ENCODE measurements around the gene TXNL1. TPM values are rescaled to one million over a fixed set of nuclear protein-coding genes. Genes with fewer than 3 reads are reported as not detected.
A peak's percentile ranks its signal among the peaks of the same experiment; 100 is the strongest.
"Not testable (repeated sequence)": the region's sequence is repeated elsewhere in the genome, so short reads cannot be mapped to it uniquely, and the experiment has no call there.

The TXNL1 gene
- 55.2 TPM for total RNA-seq
- long read RNA-seq, full-length matches to known transcripts = 231 of 250 reads
- long read RNA-seq, partial matches to known transcripts = 5 of 250 reads
- long read RNA-seq, other reads (novel, unspliced or antisense) = 14 of 250 reads

DNA sequence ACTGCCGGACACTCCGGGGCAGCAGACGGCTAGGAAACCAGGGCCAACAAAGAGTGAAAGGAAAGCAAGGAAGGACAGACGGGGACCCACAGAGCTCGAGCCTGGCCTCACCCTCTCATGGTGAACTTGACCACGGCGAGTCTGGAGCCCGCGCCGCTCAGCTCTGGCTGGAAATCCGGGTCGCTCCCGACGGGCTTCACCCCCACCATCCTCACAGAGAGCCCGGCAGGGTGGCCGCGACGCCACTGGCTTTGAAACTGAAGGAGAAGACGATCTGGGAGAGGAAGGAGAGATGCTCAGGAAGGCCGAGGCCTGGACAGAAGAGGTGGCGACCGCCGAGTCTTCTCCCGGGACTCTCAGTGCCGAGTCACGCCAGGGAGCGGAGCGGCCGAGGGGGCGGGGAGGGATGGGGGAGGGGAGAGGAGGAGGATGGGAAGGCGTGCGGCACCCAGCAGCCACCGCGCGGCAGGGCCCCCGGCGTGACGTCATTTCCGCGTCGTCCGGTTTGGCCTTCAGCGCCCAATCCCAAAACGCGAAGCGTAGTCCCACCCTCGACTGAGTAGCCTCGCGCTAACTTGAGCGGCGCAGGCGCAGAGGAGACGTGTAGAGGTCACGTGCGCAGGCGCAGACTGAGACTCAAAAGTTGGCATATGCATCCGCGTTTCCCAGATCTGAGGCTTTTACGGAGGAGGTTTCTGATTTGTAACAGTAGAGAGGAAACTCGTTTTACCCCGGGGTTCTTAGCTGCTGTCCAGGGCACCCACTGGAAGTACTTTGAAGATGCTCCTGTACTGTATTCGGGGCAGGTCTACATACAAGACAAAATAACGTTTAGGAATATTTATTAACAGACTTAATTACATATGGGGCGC is at the start of gene TXNL1:
TXNL1 (minus strand) TSS at position 361 of the 872 bp plus-strand sequence; CDS start at position 209, 152 bp downstream.
- peak; percentile 100 for DNase-seq (ENCODE audit: low spot score)

DNA sequence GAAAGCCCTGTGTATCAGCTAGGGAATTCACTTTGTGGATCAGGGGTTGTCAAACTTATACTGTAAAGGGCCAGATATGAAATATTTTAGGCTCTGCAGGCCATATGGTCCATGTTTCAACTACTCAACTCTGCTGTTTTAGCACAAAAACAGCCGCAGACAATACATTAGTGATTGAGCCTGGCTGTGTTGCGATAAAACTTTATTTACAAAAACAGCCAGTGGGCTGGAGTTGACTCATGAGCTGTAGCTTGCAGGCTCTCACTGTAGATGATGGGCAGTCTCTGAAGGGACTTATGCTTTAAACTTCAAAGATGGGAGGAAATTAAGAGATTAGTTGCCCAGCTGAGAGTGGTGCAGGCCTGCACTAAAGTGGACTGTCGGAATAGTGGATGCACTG is 45.9 kb upstream of the TXNL1 start:
- DNase-seq (ENCODE audit: low spot score) = no peak

DNA sequence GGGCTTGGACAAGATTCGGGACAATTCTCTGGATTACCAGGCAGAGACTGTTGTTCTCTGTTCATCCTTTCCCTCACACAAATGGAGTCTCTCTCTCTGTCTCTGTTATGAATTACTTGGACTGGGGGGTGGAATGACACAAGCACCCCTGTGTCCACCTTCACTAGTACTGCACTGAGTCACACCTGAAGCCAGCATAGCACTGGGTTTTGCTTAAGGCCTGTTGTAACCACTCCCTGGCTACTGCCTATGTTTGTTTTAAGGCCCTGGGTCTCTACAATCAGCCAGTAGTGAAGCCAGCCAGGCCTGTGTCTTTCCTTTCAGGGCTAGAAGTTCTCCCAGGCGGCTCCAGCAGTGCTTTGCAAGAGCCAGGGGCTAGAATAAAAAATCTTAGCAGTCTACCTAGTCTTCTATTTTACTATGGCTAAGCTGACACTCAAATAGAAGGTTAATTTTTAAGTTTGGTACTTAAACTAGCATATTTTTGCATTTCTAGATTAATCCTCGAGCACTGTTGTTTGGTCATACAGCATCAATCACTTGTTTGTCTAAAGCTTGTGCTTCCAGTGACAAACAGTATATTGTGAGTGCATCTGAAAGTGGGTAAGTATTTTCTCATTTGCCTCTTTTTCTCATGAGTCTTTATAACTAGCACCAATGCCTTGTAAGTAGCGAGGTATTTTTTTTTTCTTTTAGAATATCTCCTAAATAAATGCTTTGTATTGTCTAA is 40.6 kb upstream of the TXNL1 start:
- no peak for DNase-seq (ENCODE audit: low spot score)

DNA sequence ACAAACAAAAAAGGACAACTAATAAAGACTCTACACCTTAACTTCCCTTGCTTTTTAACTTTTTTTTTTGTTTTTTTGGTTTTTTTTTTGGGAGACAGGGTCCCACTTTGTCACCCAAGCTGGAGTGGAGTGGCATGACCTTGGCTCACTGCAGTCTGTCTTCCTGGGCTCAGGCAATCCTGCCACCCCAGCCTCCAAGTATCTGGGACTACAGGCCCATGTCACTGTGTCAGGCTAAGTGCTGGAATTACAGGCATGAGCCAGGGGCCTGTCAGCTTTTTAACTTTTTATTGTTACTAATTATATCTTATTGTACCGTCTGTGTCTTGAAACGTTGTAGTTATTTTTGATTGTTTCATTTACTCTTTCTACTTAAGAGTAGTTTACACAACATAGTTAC is 38.2 kb upstream of the TXNL1 start:
- DNase-seq (ENCODE audit: low spot score) = no peak

DNA sequence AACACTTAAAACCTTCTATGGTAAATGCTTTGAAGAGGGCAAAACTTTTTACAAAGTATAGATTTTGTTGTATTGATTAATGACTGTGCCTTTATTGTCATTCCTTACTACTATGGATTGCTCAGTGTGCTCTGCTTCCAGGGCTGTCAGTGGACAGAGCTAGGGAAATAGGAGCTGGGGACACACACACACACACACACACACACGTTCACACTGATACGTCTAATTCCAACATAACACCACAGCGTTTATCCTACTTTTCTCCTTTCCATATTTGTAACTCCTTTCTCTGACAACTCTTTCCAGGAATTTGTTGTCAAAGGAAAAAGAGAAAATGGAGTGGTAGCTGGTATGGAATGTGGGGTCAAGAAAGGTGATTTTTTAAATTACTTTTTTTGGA is 34.6 kb upstream of the TXNL1 start:
- DNase-seq (ENCODE audit: low spot score) = no peak

DNA sequence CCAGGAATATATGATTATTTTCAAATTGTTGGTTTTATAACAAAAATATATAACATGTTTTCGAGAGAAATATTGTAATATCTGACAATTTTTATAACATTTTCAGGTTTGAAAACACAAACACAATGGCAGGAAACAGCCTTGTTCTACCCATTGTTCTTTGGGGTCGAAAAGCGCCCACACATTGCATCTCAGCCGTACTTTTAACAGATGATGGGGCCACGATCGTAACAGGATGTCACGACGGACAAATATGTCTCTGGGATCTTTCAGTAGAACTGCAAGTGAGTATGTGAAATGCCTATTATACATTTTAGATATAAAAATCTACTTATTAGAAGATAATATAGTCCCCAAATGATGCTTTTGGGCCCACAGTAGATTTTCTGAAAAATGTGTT is 34.0 kb upstream of the TXNL1 start:
- DNase-seq (ENCODE audit: low spot score) = no peak

DNA sequence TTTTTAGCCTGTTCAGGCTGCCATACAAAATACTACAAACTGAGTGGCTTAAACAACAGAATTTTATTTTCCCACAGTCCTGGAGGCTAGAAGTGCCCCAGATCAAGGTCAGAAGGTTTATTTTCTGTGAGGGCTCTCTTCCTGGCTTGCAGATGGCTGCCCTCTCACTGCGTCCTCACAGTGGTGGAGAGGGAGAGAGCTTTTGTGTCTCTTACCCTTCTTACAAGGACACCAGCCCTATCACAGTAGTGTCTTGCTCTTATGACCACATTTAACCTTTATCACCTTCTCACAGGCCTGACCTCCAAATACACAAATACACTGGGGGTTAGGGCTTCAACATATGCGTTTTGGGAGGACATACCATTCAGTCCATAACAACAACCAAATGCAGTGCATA is 24.5 kb upstream of the TXNL1 start:
- DNase-seq (ENCODE audit: low spot score) = no peak

DNA sequence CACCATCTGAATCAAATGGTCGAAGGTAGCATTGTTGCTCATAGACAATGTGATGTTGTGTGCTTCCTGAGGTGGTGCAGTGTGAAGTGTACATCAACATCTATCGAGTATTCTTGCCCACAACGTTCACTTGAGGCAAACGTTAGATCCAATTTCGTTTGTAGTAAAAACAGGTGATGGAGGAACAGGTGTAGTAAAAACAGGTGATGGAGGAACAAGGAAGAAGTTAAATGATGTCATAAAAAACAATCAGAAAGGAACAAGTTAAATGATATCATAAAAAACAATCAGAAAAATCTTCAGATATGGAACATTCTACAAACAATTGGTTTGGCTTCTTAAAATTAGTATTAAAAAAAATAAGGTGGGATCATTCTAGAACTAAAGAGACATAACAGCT is 24.1 kb upstream of the TXNL1 start:
- no peak for DNase-seq (ENCODE audit: low spot score)

DNA sequence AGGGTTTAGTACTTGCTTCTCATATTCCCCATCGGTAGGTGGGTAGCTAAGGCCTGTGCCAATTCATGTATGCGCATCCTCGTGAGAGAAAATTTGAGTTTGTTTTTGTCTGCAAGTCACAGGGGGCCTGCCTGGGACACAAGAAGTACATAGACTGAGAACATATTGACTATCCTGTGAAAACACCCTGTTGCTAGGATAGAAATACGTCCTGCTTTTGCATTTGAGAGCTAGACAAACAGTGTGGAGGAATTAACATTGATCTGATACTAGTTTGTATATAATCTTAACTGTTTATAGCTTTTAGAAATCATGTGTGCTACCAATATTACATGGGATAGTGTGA is 23.6 kb upstream of the TXNL1 start:
- DNase-seq (ENCODE audit: low spot score) = no peak

DNA sequence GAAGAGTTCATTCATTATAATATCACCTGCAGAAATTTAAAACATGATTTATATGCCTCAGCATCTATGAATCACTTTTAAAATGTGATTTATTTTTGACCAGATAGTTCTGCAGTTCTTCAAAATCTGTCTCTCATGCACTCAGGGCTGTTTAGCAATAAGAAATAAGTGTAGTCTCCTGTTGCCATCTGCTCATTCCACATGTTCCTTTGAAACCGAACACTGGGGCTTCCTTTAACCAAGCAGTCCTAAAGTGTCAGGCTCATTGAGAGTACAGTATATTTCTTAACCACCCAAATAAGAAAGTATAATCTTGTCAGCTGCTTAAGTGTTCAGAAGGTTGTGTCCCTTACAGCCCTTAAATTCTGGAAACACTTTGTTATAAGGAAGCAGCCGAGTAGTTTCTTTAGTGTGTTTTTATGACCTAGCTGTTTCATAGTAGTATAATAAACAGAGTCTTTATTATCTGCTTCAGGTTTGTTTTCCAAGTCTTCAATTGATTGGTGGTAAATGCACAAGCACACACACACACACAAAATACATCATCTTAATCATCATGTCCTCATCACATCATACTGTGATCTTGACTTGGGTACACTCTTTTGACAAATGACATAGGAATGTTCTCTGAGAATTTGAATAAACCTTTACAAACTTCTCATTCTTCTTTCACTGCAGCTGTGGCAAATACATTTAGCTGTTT is 23.1 kb upstream of the TXNL1 start:
- DNase-seq (ENCODE audit: low spot score) = no peak

DNA sequence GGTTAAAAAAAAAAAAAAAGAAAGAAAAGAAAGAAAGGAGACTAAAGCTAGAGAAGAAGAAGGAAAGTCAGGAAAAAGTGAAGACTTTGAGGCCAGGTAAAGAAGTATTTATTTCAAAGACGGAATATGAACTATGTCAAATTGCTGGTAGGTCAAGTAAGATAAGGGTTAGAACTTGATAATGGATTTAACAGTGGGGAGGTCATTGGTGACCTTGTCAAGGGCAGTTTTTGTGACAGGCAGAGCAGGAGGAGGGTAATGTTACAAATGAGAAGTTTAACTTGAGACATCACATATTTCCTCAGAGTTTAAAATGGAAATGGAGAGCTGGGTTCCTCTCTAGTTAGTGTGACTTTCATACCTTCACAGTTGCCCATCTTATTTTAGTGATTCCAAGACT is 22.3 kb upstream of the TXNL1 start:
- no peak for DNase-seq (ENCODE audit: low spot score)

DNA sequence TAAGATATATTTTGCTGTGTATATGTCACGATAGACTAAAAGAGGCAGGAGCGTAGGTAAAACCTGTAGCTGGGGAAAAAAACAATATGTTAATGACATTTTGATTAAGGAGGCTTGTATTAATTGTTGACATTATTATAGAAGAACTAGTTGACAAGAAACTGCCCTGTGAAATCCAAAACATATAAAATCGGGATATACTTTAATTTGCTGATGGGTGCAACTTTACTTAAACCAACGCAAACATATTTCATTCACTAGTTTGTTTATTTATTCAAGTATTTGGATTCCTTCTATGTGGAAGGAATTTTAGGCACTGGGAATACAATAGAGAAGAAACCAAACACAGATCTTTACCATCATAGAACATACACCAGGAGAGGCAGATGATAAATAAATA is 20.7 kb upstream of the TXNL1 start:
- DNase-seq (ENCODE audit: low spot score) = no peak

DNA sequence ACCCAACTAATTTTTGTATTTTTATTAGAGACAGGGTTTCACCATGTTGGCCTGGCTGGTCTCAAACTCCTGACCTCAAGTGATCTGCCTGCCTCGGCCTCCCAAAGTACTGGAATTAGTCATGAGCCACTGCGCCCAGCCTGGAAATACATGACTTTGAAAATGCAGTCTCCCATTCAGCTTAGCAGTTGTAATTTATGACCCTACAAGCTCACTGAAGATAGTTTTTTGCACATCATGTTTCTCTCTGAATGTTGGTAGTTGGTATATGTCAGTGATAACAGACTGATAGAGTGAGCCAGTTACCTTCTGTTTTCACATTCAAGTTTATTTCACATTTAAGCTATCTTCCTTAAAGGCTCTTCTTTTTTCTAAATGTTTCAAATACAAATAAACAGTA is 19.9 kb upstream of the TXNL1 start:
- no peak for DNase-seq (ENCODE audit: low spot score)

DNA sequence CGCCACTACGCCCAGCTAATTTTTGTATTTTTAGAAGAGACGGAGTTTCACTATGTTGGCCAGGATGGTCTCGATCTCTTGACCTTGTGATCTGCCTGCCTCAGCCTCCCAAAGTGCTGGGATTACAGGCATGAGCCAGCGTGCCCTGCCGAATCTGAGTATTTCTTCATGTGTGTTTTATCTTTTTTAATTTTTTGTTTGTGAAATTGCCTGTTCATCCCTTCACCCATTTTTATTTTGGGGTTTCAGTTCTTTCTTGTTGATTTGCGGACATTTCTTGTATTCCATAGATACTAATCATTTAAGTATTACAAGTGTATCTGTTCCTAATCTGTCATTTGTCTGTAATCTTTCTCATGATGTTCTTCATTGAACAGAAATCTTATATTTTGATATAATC is 15.9 kb upstream of the TXNL1 start:
- not testable (repeated sequence) for DNase-seq (ENCODE audit: low spot score)

DNA sequence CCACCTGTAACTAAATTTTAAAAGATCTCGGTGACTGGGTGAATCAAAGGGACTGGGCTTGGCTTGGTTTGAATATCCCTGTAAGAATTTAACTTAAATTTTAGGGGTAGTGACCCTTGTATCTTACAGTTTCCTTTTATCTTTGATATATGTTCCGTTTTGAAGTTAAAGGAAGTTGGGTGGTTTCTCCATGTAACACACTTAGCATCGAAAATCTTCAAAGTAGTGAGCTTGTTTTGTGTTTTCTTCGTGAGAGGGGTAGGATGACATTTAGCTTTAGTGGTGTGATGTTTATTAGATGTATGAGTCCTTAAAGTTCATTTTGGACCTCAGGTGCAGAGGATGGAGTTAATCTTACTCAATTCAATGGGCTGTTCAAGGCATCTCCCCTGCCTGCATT is 14.4 kb upstream of the TXNL1 start:
- DNase-seq (ENCODE audit: low spot score) = no peak

DNA sequence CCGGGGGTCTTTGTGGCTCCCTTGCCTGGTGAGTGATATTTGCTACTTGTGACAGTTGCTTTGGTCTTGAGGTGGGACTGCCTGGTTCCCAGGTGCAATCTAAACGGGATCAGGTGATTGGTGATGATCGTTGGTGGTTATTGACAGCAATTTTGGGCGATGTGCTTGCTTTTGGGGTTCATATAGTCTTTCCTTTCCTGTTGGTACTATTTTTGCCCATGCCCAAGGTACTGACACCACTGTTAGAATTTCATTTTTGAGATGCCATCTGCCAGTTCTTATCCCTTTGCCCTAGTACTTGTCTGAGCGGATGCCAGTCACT is 13.3 kb upstream of the TXNL1 start:
- DNase-seq (ENCODE audit: low spot score) = no peak

DNA sequence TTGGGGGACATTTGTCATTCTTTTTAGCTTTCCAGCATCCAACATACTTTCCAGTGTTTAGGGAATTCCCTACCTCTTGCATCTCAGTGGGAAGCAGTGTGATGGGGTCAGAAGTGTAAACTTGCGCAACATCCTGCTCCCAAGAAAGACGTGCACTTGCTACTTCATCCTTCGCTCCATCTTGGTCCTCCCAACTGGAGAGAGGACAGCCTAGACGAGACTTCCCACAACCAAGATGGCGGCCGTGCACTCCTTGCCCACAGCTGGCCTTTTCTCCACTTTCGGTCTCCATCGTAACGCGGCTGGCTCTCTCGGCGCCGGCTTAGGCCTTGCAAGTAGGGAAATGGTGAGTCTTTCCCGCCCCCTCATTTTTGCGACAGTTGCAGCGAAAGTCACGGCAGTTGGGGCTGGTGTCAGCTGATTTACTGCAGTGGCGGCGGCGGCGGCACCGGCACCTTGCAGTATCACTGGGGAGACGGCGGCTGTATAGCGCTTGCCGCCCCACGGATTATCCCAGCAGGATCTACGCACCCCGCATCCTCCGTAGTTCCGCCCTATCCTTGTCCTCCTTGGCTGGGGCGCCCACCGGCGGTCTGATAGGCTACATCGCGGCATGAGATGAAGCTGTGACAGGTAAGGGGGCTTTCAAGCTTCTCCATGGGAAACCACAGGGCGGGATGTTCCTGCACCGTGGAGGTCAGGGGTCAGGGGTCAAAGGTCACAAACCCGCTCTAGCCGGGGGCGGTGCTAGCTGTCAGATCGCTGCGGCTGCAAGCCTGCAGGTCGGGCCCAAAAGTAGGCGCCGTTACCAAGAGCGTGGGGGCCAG is 12.8 kb upstream of the TXNL1 start, which contains the start of gene WDR7:
WDR7 (plus strand) TSS at position 416 of the 827 bp plus-strand sequence. CDS start 21,157 bp downstream, outside the sequence.
- peak; percentile 96 for DNase-seq (ENCODE audit: low spot score)

DNA sequence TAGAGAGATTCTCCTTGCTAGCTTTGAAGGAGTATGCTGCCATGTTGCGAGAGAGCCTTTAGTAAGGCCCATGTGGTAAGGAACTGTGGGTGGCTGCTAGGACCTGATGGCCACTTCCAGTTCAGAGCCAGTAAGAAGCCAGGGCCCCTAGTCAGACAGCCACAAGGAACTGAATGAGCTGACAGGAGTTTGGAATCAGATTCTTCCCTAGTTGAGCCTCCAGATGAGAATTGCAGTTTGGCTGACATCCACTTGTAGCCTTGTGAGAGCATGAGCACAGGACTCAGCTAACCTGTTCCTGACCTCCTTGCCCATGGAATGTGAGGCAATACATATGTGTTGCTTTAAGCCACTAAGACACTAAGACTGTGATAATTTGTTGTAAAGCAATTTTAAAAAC is 11.6 kb upstream of the TXNL1 start:
- DNase-seq (ENCODE audit: low spot score) = no peak

DNA sequence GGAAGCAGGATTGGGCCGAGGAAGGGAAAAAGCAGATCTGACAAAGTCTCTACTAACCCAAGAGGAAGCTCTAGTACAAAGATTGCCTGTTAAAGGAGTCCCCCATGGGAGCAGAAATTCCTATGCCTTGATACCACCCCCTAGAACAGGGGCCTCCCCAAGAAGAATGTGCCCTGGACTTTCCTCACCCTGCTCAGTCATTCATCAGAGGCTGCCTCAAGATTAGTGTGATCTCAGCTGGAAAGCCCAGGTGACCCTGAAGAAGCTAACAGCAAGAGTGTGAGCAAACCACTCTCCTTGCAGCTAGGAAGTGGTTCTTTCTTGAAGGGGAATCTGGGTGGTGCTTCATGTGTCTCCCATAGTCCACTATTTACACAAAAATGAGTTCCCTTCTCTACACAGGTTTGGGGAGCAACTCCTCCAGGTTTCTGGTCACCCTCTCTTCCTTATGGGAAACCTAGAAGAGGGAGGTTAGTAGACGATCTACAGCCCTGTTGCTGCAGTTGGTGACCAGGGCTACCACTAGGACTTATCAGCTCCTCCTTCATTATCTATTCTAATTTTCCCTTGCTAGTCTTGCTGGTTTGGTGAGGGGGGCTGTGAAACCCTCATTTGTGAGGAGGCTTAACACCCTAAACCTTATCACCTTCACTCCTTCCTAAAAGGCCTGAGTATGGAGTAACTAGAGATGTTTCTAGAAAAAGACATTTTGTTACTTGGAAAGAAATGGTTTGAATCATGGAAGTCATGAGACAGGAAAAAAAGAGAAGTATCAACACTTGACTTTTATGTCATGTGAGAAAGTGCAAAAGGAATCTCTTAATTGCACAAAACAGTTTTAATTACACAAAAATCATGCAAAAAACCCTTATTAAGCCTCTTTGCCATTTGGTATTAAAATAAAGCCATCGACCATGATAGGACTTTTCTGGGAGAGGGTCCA is 9.8 kb upstream of the TXNL1 start:
- no peak for DNase-seq (ENCODE audit: low spot score)

DNA sequence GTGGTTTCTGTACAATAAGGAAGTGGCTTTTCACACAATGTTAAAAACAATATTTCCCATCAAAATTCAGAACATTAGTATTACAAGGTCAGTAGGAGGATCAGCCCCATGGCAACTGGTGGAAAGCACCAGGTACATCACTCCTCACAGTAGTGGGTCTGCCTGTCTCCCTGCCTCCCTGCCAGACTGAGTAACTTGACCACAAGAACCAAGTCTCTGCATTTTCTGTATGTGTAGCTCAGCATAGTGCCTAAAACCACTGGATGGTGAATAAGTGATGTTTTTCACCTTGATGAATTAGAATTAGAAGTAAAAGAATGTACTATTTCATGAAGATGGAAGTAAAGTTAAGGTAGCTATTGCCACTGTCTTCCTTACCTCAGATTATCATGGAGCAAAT is 8.7 kb upstream of the TXNL1 start:
- DNase-seq (ENCODE audit: low spot score) = no peak
